Vagina (tissue), 2 donors: ENCODE measurements around the gene ERMN.

Experiments
- POLR2A ChIP-seq, 2 donors: fragments of 450-650 bp; IDR thresholded peaks; one replicate each; pipeline ENCODE4 v1.6.1; 2017; ENCODE audit warnings: antibody characterized with exemption in 2 of 2, mild to moderate bottlenecking in 2 of 2, moderate library complexity in 2 of 2
- POLR2AphosphoS5 ChIP-seq, 2 donors: sonication (generic); formaldehyde crosslinking; IDR thresholded peaks; one replicate each; pipeline ENCODE4 v1.9.0; 2017; ENCODE audit warnings: antibody characterized with exemption in 2 of 2, mild to moderate bottlenecking in 2 of 2, low read depth in 1 of 2; ENCODE audit not compliant: insufficient read depth in 1 of 2
- TF ChIP-seq, protein P1 (sequence below), 3 experiments: fragments of 450-650 bp in 2 of 3; fragments of 200-600 bp in 1 of 3; sonication (generic) in 1 of 3; IDR thresholded peaks; one replicate each; pipeline ENCODE4 v1.5.1; 2017 to 2019; ENCODE audit warnings: antibody characterized with exemption in 3 of 3, mild to moderate bottlenecking in 2 of 3, moderate library complexity in 2 of 3

DNA sequence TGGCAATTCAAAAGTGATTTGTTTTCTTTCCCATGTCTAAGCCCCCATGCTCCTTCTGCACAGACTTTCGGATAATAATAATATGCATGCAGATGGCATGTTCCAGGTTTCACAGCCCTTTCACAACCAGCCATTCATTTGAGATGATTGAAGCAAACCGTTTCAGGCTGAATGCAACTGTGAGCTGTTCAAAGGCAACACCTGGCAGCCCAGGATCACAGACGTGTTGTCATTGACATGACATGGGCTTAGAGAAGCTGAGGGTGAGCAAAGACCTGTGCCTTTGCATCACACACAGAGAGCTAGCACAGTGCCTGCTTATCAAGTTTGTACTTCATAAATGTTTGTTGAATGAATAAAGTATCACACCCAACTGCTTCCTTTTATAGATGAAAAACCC lies 12.4 kb upstream of the ERMN start:
- TF ChIP-seq, protein P1, sequence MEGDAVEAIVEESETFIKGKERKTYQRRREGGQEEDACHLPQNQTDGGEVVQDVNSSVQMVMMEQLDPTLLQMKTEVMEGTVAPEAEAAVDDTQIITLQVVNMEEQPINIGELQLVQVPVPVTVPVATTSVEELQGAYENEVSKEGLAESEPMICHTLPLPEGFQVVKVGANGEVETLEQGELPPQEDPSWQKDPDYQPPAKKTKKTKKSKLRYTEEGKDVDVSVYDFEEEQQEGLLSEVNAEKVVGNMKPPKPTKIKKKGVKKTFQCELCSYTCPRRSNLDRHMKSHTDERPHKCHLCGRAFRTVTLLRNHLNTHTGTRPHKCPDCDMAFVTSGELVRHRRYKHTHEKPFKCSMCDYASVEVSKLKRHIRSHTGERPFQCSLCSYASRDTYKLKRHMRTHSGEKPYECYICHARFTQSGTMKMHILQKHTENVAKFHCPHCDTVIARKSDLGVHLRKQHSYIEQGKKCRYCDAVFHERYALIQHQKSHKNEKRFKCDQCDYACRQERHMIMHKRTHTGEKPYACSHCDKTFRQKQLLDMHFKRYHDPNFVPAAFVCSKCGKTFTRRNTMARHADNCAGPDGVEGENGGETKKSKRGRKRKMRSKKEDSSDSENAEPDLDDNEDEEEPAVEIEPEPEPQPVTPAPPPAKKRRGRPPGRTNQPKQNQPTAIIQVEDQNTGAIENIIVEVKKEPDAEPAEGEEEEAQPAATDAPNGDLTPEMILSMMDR (IDR thresholded peaks at IDR 0.05) = no peak
- TF ChIP-seq POLR2A (IDR thresholded peaks at IDR 0.05) (no peak), POLR2AphosphoS5 (IDR thresholded peaks at IDR 0.05; ENCODE audit: insufficient read depth in 1 of 2, low read depth in 1 of 2) (no peak)
